Natural killer cell (primary cell): ENCODE results near the gene OSBPL6. TPM values are rescaled to one million over a fixed set of nuclear protein-coding genes. Genes with fewer than 3 reads are reported as not detected.

Source experiments
- ATAC-seq, 3 donors: fragments of 150-1000 bp in 2 of 3; fragments of 200-7000 bp in 1 of 3; cut with Tn5 transposase; 1 replicate in 1 of 3; 2 replicates in 2 of 3; pipeline ENCODE4 v1.10.0; 2021; ENCODE audit warnings: mild to moderate bottlenecking in 2 of 3, moderate library complexity in 2 of 3
- DNase-seq, 2 donors: peaks; one replicate each; pipeline versions ENCODE4 v3.0.0 to v3.0.0-alpha.2; 2013 to 2021; ENCODE audit warnings: mixed read lengths in 1 of 2
- H3K27ac ChIP-seq: one replicate; pipeline ENCODE4 v1.5.1; 2013; ENCODE audit warnings: mild to moderate bottlenecking, low read length
- H3K27me3 ChIP-seq: one replicate; pipeline ENCODE4 v1.6.1; 2013; ENCODE audit warnings: low read length; ENCODE audit not compliant: control insufficient read depth, insufficient read depth
- H3K36me3 ChIP-seq: one replicate; pipeline ENCODE4 v1.6.1; 2013; ENCODE audit warnings: low read length; ENCODE audit not compliant: control insufficient read depth, insufficient read depth
- H3K4me1 ChIP-seq: one replicate; pipeline ENCODE4 v1.6.1; 2013; ENCODE audit warnings: low read length; ENCODE audit not compliant: control insufficient read depth, insufficient read depth
- H3K4me3 ChIP-seq: one replicate; pipeline ENCODE4 v1.5.1; 2013; ENCODE audit warnings: low read length
- H3K9me3 ChIP-seq: one replicate; pipeline ENCODE4 v1.6.1; 2013; ENCODE audit warnings: low read length; ENCODE audit not compliant: control insufficient read depth, insufficient read depth
- H3K27ac Mint-ChIP-seq, 2 donors: one replicate each; pipeline ENCODE4 v1.8.0; 2022; ENCODE audit warnings: mild to moderate bottlenecking in 2 of 2, mixed read lengths in 2 of 2, moderate library complexity in 1 of 2
- H3K27me3 Mint-ChIP-seq, 2 donors: one replicate each; pipeline ENCODE4 v1.8.0; 2022; ENCODE audit warnings: low read depth in 2 of 2, mixed read lengths in 2 of 2
- H3K36me3 Mint-ChIP-seq: one replicate; pipeline ENCODE4 v1.8.0; 2022; ENCODE audit warnings: mixed read lengths
- H3K4me1 Mint-ChIP-seq, 2 donors: one replicate each; pipeline ENCODE4 v1.8.0; 2022; ENCODE audit warnings: mixed read lengths in 2 of 2
- H3K4me3 Mint-ChIP-seq: one replicate; pipeline ENCODE4 v1.8.0; 2022; ENCODE audit warnings: mild to moderate bottlenecking, moderate library complexity, mixed read lengths
- H3K9me3 Mint-ChIP-seq, 2 donors: one replicate each; pipeline ENCODE4 v1.8.0; 2022; ENCODE audit warnings: mixed read lengths in 2 of 2
- CTCF ChIP-seq: fragments of 200-600 bp; IDR thresholded peaks from one replicate; pipeline ENCODE4 v1.8.0; 2022; ENCODE audit warnings: antibody characterized with exemption
- WGBS: methylation state at CpG from one replicate; pipeline ENCODE4 v1.1.7; 2013; ENCODE audit warnings: missing lambda C conversion rate; ENCODE audit not compliant: insufficient coverage; 5-methylcytosine and 5-hydroxymethylcytosine counted together
- intact Hi-C: fragments of 100-400 bp; cut with micrococcal nuclease; formaldehyde crosslinking; loops from one replicate; pipeline ENCODE4 v1.14.2; 2022
- total RNA-seq, 4 donors: library from RNA; stranded (reverse); fragments of 120-200 nt in 1 of 4; gene quantifications; one replicate each; pipeline versions ENCODE4 v1.2.3 to v1.2.4, GENCODE V29; 2013 to 2022

OSBPL6 gene
- total RNA-seq, 3 donors from 2014 or later (not counting 1 experiment from before 2014, with no cell fraction given) = not detected

- TF ChIP-seq CTCF = no peak
- Histone ChIP-seq H3K9me3 (no peaks in the 10 kb centered on the region), H3K4me1 (no peaks in the 10 kb centered on the region), H3K36me3 (no peaks in the 10 kb centered on the region), H3K27me3 (no peaks in the 10 kb centered on the region), H3K4me3 (no peak overlapping the region), H3K27ac (no peak overlapping the region)
- Mint-ChIP-seq H3K27me3 (peaks cover 6 to 13% of the 10 kb centered on the region in 2 donors), H3K27ac (no peak overlapping the region), H3K36me3 (no peaks in the 10 kb centered on the region), H3K4me1 (no peaks in the 10 kb centered on the region), H3K9me3 (no peaks in the 10 kb centered on the region), H3K4me3 (no peak overlapping the region)
- intact Hi-C loops = no loop called here
- DNase-seq (no peak), ATAC-seq (no peak)
- 82% methylated on average over 1 of the region's 1 CpG for WGBS
Observed at GRCh38 chr2:178285287-178285615, 90.9 kb downstream of the OSBPL6 start.

- no peak overlapping the region for H3K27ac Mint-ChIP-seq
- TF ChIP-seq CTCF = no peak
Observed at GRCh38 chr2:178286636-178287035, 92.3 kb downstream of the OSBPL6 start.

GRCh38 chr2:178287652-178288344, 93.5 kb downstream of the OSBPL6 start:
- H3K9me3 Mint-ChIP-seq = no peaks in the 10 kb centered on the region
- H3K4me1 Mint-ChIP-seq = no peaks in the 10 kb centered on the region
- H3K36me3 ChIP-seq = no peaks in the 10 kb centered on the region
- TF ChIP-seq CTCF = no peak
- H3K4me3 ChIP-seq = no peak overlapping the region
- 56% methylated on average over 3 of the region's 3 CpGs for WGBS
- no peaks in the 10 kb centered on the region for H3K4me1 ChIP-seq
- ATAC-seq (no peak), DNase-seq (no peak)
- no peaks in the 10 kb centered on the region for H3K27me3 ChIP-seq
- H3K4me3 Mint-ChIP-seq = no peak overlapping the region
- H3K9me3 ChIP-seq = no peaks in the 10 kb centered on the region
- intact Hi-C loops = no loop called here
- H3K27ac ChIP-seq = no peak overlapping the region
- peaks cover 8 to 22% of the 10 kb centered on the region in 2 donors for H3K27me3 Mint-ChIP-seq
- H3K27ac Mint-ChIP-seq = no peak overlapping the region
- H3K36me3 Mint-ChIP-seq = no peaks in the 10 kb centered on the region

More at GRCh38 chr2:178286636-178287035, 92.3 kb downstream of the OSBPL6 start:
- Histone ChIP-seq H3K27me3 (no peaks in the 10 kb centered on the region), H3K4me1 (no peaks in the 10 kb centered on the region), H3K4me3 (no peak overlapping the region), H3K9me3 (no peaks in the 10 kb centered on the region), H3K27ac (no peak overlapping the region), H3K36me3 (no peaks in the 10 kb centered on the region)
- H3K4me3 Mint-ChIP-seq = no peak overlapping the region
- H3K27me3 Mint-ChIP-seq = peaks cover 6 to 16% of the 10 kb centered on the region in 2 donors
- WGBS = 92% methylated on average over 4 of the region's 5 CpGs
- DNase-seq (no peak), ATAC-seq (no peak)
- intact Hi-C loops = no loop called here
- H3K36me3 Mint-ChIP-seq = no peaks in the 10 kb centered on the region
- H3K4me1 Mint-ChIP-seq = no peaks in the 10 kb centered on the region
- H3K9me3 Mint-ChIP-seq = no peaks in the 10 kb centered on the region

- intact Hi-C loops = no loop called here
- no peaks in the 10 kb centered on the region for H3K4me1 Mint-ChIP-seq
Observed at GRCh38 chr2:178291703-178292102, 97.4 kb downstream of the OSBPL6 start.

More at GRCh38 chr2:178291703-178292102, 97.4 kb downstream of the OSBPL6 start:
- Histone ChIP-seq H3K9me3 (no peaks in the 10 kb centered on the region), H3K27ac (no peak overlapping the region), H3K4me1 (no peaks in the 10 kb centered on the region), H3K27me3 (no peaks in the 10 kb centered on the region), H3K4me3 (no peak overlapping the region), H3K36me3 (no peaks in the 10 kb centered on the region)
- Mint-ChIP-seq H3K9me3 (no peaks in the 10 kb centered on the region), H3K27me3 (peaks cover 10 to 23% of the 10 kb centered on the region in 2 donors), H3K4me3 (no peak overlapping the region), H3K27ac (no peak overlapping the region), H3K36me3 (no peaks in the 10 kb centered on the region)
- DNase-seq (no peak), ATAC-seq (no peak)
- TF ChIP-seq CTCF = no peak
